ENCODE data around the gene SGK2. TPM values are rescaled to one million over a fixed set of nuclear protein-coding genes. Genes with fewer than 3 reads are reported as not detected.

The SGK2 gene
- total RNA-seq, 1 experiment from 2014 or later: not detected

GRCh38 chr20:43545837-43546578 lies 12.8 kb upstream of the SGK2 start:
- Histone ChIP-seq H2AFZ (ENCODE audit: low read length) (no peak overlapping the region), H2BK15ac (ENCODE audit: low read depth, low read length) (no peak overlapping the region), H2AK5ac (ENCODE audit: insufficient read length, low read length) (no peak overlapping the region), H3K79me2 (ENCODE audit: insufficient read depth, low read length) (no peaks in the 10 kb centered on the region), H4K91ac (ENCODE audit: insufficient read length, low read depth, low read length) (no peak overlapping the region), H3K9me3 (ENCODE audit: control insufficient read depth, low read depth, low read length) (no peaks in the 10 kb centered on the region), H4K8ac (replicated peaks; ENCODE audit: insufficient read length, low read depth, low read length) (no peak overlapping the region), H3K79me1 (ENCODE audit: insufficient read depth, low read depth, low read length, poor library complexity, severe bottlenecking) (no peaks in the 10 kb centered on the region), H3K23ac (ENCODE audit: insufficient read length, low read depth, low read length) (no peak overlapping the region), H4K20me1 (ENCODE audit: control insufficient read depth, insufficient read depth, insufficient read length) (no peaks in the 10 kb centered on the region), H3K27ac (ENCODE audit: insufficient read length, low read depth, low read length) (no peak overlapping the region), H2BK12ac (ENCODE audit: insufficient read length, low read depth, low read length) (no peak overlapping the region), H3K4me2 (ENCODE audit: insufficient read depth, insufficient read length, low read length) (no peak overlapping the region), H3K56ac (ENCODE audit: insufficient read length, low read depth, low read length) (no peak overlapping the region), H3K4ac (ENCODE audit: low read depth, low read length) (no peak overlapping the region), H3T11ph (ENCODE audit: low read length) (no peak overlapping the region), H3K23me2 (ENCODE audit: insufficient read length, low read depth, low read length, poor library complexity, severe bottlenecking) (no peaks in the 10 kb centered on the region), H3K14ac (ENCODE audit: insufficient read depth, low read length) (no peak overlapping the region), H3K9ac (ENCODE audit: extremely low read depth, insufficient read length, low read length) (no peak overlapping the region), H2BK120ac (ENCODE audit: low read depth, low read length, poor library complexity, severe bottlenecking) (no peak overlapping the region), H3K27me3 (ENCODE audit: insufficient read depth, low read length) (no peaks in the 10 kb centered on the region), H3K18ac (ENCODE audit: insufficient read length, low read depth, low read length) (no peak overlapping the region), H4K5ac (ENCODE audit: insufficient read length, low read depth, low read length) (no peak overlapping the region), H3K4me1 (ENCODE audit: insufficient read depth, low read length) (no peaks in the 10 kb centered on the region), H2BK20ac (ENCODE audit: low read depth, low read length, poor library complexity, severe bottlenecking) (no peak overlapping the region), H2BK5ac (ENCODE audit: insufficient read length, low read length) (no peak overlapping the region)
- H3K4me1 Mint-ChIP-seq: no peaks in the 10 kb centered on the region; a peak in 2 of 4 replicates
- peaks cover 26 to 44% (median 41%) of the 10 kb centered on the region in 3 experiments for H3K36me3 Mint-ChIP-seq (ENCODE audit: insufficient read depth in 1 of 3, low read depth in 3 of 3)
- no peak for DNase-seq
- no CpG with 5 or more reads among the region's 4 CpGs for WGBS (ENCODE audit: extremely low coverage, insufficient read length, low lambda C conversion rate)
- peaks cover 10 to 14% of the 10 kb centered on the region in 2 experiments for H3K9me3 Mint-ChIP-seq
- TF ChIP-seq CTCF (conservative IDR thresholded peaks at IDR 0.05): no peak
- no peak overlapping the region for H3K4me3 Mint-ChIP-seq
- H3K27me3 Mint-ChIP-seq (ENCODE audit: low read depth): no peaks in the 10 kb centered on the region
- no peak overlapping the region for H3K27ac Mint-ChIP-seq
